ENCODE measurements around the gene CNTNAP4. TPM values are rescaled to one million over a fixed set of nuclear protein-coding genes. Genes with fewer than 3 reads are reported as not detected.

The CNTNAP4 gene
- total RNA-seq, 1 donor from 2014 or later, result 2.1 TPM

GRCh38 chr16:76292218-76292617 is 15.0 kb downstream of the CNTNAP4 start:
- DNase-seq (ENCODE audit: extremely low spot score, unreplicated experiment), result no peak
- Mint-ChIP-seq H3K4me3 (no peak overlapping the region), H3K9me3 (no peaks in the 10 kb centered on the region), H3K27me3 (peaks cover 2% of the 10 kb centered on the region), H3K27ac (no peak overlapping the region), H3K36me3 (no peaks in the 10 kb centered on the region), H3K4me1 (ENCODE audit: unreplicated experiment) (no peaks in the 10 kb centered on the region)
- TF ChIP-seq CTCF (conservative IDR thresholded peaks at IDR 0.05), result no peak

- no peak for TF ChIP-seq CTCF (conservative IDR thresholded peaks at IDR 0.05)
- Mint-ChIP-seq H3K27ac (no peak overlapping the region), H3K27me3 (peaks cover 2% of the 10 kb centered on the region), H3K4me1 (ENCODE audit: unreplicated experiment) (no peaks in the 10 kb centered on the region), H3K36me3 (no peaks in the 10 kb centered on the region), H3K9me3 (no peaks in the 10 kb centered on the region), H3K4me3 (no peak overlapping the region)
- no peak for DNase-seq (ENCODE audit: extremely low spot score, unreplicated experiment)
These were observed 16.8 kb downstream of the CNTNAP4 start for GRCh38 chr16:76293980-76294379.

GRCh38 chr16:76294396-76295214 is 17.4 kb downstream of the CNTNAP4 start:
- no peak for DNase-seq (ENCODE audit: extremely low spot score, unreplicated experiment)
- Mint-ChIP-seq H3K4me3 (no peak overlapping the region), H3K36me3 (no peaks in the 10 kb centered on the region), H3K27ac (no peak overlapping the region), H3K9me3 (no peaks in the 10 kb centered on the region), H3K27me3 (peaks cover 2% of the 10 kb centered on the region), H3K4me1 (ENCODE audit: unreplicated experiment) (no peaks in the 10 kb centered on the region)
- no peak for TF ChIP-seq CTCF (conservative IDR thresholded peaks at IDR 0.05)

- Mint-ChIP-seq H3K27me3 (peaks cover 6% of the 10 kb centered on the region), H3K4me3 (no peak overlapping the region), H3K9me3 (no peaks in the 10 kb centered on the region), H3K27ac (no peak overlapping the region), H3K4me1 (ENCODE audit: unreplicated experiment) (no peaks in the 10 kb centered on the region), H3K36me3 (no peaks in the 10 kb centered on the region)
- no peak for TF ChIP-seq CTCF (conservative IDR thresholded peaks at IDR 0.05)
- DNase-seq (ENCODE audit: extremely low spot score, unreplicated experiment), result no peak
These were observed 20.7 kb downstream of the CNTNAP4 start for GRCh38 chr16:76297941-76298340.

GRCh38 chr16:76303637-76304314 is 26.6 kb downstream of the CNTNAP4 start:
- no peaks in the 10 kb centered on the region for H3K4me1 Mint-ChIP-seq (ENCODE audit: unreplicated experiment)
- H3K4me3 Mint-ChIP-seq, result no peak overlapping the region
- H3K27ac Mint-ChIP-seq, result no peak overlapping the region
- H3K9me3 Mint-ChIP-seq, result no peaks in the 10 kb centered on the region
- no peaks in the 10 kb centered on the region for H3K36me3 Mint-ChIP-seq
- DNase-seq (ENCODE audit: extremely low spot score, unreplicated experiment), result no peak
- peaks cover 4% of the 10 kb centered on the region for H3K27me3 Mint-ChIP-seq
- no peak for TF ChIP-seq CTCF (conservative IDR thresholded peaks at IDR 0.05)
